ENCODE data around the gene RNASET2. TPM values are rescaled to one million over a fixed set of nuclear protein-coding genes. Genes with fewer than 3 reads are reported as not detected.
"Not testable (repeated sequence)": the region's sequence is repeated elsewhere in the genome, so short reads cannot be mapped to it uniquely, and the experiment has no call there.

RNASET2 gene
- total RNA-seq, 1 donor from 2014 or later, result 135 TPM

DNA sequence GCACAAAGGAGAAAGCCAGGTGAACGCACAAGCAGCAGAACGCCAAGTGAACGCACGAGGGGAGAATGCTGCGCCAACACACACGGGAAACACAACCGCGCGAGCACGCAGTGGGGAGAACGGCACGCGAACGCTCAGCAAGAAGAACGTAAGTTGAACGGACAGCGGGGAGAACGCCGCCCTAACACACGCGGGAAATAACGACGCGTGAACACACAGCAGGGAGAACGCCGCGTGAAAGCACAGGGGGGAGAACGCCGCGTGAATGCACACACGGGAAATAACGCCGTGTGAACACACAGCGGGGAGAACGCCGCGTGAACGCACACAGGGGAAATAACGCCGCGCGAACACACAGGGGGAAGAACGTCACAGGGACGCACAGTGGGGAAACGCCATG is 54.7 kb downstream of the RNASET2 start:
- POLR2A ChIA-PET, result no interaction called here
- Mint-ChIP-seq H3K4me1 (peaks cover 18% of the 10 kb centered on the region), H3K4me3 (no peak overlapping the region), H3K9me3 (peaks cover 7% of the 10 kb centered on the region), H3K36me3 (ENCODE audit: low read depth) (peaks cover 5% of the 10 kb centered on the region), H3K27me3 (no peaks in the 10 kb centered on the region), H3K27ac (no peak overlapping the region)
- DNase-seq (no peak), ATAC-seq (ENCODE audit: low read depth) (no peak)
- TF ChIP-seq, protein P1, sequence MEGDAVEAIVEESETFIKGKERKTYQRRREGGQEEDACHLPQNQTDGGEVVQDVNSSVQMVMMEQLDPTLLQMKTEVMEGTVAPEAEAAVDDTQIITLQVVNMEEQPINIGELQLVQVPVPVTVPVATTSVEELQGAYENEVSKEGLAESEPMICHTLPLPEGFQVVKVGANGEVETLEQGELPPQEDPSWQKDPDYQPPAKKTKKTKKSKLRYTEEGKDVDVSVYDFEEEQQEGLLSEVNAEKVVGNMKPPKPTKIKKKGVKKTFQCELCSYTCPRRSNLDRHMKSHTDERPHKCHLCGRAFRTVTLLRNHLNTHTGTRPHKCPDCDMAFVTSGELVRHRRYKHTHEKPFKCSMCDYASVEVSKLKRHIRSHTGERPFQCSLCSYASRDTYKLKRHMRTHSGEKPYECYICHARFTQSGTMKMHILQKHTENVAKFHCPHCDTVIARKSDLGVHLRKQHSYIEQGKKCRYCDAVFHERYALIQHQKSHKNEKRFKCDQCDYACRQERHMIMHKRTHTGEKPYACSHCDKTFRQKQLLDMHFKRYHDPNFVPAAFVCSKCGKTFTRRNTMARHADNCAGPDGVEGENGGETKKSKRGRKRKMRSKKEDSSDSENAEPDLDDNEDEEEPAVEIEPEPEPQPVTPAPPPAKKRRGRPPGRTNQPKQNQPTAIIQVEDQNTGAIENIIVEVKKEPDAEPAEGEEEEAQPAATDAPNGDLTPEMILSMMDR (IDR thresholded peaks at IDR 0.05), result no peak
- CTCF ChIA-PET, result no interaction called here
- intact Hi-C loops (cut with micrococcal nuclease), result no loop called here

DNA sequence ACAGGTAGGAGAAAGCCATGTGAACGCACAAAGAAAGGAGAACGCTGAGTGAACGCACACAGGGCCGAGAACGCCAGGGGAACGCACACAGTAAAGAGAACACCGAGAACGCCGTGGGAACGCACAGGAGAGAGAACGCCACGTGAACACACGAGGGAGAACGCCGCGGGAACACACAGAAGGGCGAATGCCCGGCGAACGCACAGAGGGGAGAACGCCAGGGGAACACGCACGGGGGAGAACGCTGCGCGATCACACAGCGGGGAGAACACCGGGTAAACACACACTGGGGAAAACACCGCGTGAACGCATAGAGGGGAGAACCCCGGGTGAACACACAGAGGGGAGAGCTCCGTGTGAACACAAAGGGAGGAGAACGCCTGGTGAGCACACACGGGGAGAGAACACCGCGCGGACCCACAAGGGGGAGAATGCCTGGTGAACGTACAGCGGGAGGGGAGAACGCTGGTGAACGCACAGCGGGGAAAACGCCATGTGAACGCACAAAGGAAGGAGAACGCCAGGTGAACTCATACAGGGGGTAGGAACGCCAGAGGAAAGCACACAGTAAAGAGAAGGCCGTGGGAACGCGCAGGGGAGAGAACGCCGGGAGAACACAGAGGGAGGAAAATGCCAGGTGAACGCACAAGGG is 55.3 kb downstream of the RNASET2 start:
- ChIA-PET POLR2A (no interaction called here), CTCF (no interaction called here)
- H3K36me3 Mint-ChIP-seq (ENCODE audit: low read depth), result peaks cover 5% of the 10 kb centered on the region
- intact Hi-C loops (cut with micrococcal nuclease), result no loop called here
- no peak overlapping the region for H3K4me3 Mint-ChIP-seq
- H3K9me3 Mint-ChIP-seq, result peaks cover 7% of the 10 kb centered on the region
- ATAC-seq (ENCODE audit: low read depth) (no peak), DNase-seq (no peak)
- TF ChIP-seq, protein P1 (IDR thresholded peaks at IDR 0.05), result no peak
- H3K4me1 Mint-ChIP-seq, result peaks cover 14% of the 10 kb centered on the region
- H3K27ac Mint-ChIP-seq, result no peak overlapping the region
- H3K27me3 Mint-ChIP-seq, result no peaks in the 10 kb centered on the region

DNA sequence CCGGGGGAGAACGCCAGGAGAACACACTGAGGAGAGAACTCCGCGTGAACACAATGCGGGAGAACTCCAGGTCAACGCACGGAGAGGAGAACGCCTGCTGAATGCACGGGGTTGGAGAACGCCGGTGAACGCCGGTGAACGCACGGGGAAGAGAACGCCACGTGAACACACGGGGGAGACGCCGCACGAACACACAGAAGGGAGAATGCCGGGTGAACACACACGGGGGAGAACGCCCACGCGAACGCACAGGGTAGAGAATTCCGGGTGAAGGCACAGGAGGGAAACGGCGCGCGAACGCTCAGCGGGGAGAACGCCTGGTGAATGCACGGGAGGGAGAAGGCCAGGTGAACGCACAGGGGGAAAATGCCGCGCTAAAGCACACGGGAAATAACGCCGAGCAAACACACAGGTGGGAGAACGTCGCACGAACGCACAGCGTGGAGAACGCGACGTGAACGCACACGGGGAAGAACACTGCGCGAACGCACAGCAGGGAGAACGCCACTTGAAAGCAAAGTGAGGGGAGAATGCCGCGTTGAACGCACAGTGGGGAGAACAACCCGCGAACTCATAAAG is 56.1 kb downstream of the RNASET2 start:
- H3K4me1 Mint-ChIP-seq, result peaks cover 13% of the 10 kb centered on the region
- DNase-seq (no peak), ATAC-seq (ENCODE audit: low read depth) (no peak)
- peaks cover 4% of the 10 kb centered on the region for H3K36me3 Mint-ChIP-seq (ENCODE audit: low read depth)
- POLR2A ChIA-PET, result no interaction called here
- H3K9me3 Mint-ChIP-seq, result peaks cover 7% of the 10 kb centered on the region
- CTCF ChIA-PET, result no interaction called here
- no peaks in the 10 kb centered on the region for H3K27me3 Mint-ChIP-seq
- intact Hi-C loops (cut with micrococcal nuclease), result no loop called here
- no peak overlapping the region for H3K27ac Mint-ChIP-seq
- H3K4me3 Mint-ChIP-seq, result no peak overlapping the region
- TF ChIP-seq, protein P1 (IDR thresholded peaks at IDR 0.05), result no peak

DNA sequence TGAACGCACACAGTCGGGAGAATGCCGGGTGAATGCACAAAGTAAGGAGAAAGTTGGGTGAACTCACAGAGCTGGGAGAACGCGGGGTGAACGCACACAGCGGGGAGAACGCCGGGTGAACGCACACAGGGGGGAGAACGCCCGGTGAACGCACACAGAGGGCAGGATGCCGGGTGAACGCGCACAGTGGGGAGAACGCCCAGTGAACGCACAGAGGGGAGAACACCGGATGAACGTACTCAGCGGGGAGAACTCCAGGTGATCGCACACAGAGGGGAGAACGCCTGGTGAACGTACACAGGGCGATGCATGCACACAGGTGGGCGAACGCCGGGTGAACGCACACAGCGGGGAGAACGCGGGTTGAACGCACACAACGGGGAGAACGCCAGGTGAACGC is 57.4 kb downstream of the RNASET2 start:
- Mint-ChIP-seq H3K4me1 (peaks cover 4% of the 10 kb centered on the region), H3K9me3 (peaks cover 7% of the 10 kb centered on the region), H3K27ac (no peak overlapping the region), H3K36me3 (ENCODE audit: low read depth) (peaks cover 1% of the 10 kb centered on the region), H3K27me3 (no peaks in the 10 kb centered on the region), H3K4me3 (no peak overlapping the region)
- ChIA-PET CTCF (no interaction called here), POLR2A (no interaction called here)
- ATAC-seq (ENCODE audit: low read depth) (no peak), DNase-seq (no peak)
- intact Hi-C loops (cut with micrococcal nuclease), result no loop called here
- TF ChIP-seq, protein P1 (IDR thresholded peaks at IDR 0.05), result no peak

DNA sequence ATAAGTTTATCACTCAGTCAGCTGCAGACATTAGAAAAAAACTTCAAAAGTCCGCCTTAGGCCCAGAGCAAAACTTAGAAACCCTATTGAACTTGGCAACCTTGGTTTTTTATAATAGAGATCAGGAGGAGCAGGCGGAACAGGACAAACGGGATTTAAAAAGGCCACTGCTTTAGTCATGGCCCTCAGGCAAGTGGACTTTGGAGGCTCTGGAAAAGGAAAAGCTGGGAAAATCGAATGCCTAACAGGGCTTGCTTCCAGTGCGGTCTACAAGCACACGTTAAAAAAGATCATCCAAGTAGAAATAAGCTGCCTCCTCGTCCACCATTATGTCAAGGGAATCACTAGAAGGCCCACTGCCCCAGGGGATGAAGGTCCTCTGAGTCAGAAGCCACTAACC is 61.7 kb downstream of the RNASET2 start:
- ATAC-seq (ENCODE audit: low read depth); H3K4me1 Mint-ChIP-seq; CTCF ChIA-PET; H3K27me3 Mint-ChIP-seq; H3K27ac Mint-ChIP-seq; H3K9me3 Mint-ChIP-seq; DNase-seq; intact Hi-C loops (cut with micrococcal nuclease); H3K4me3 Mint-ChIP-seq; POLR2A ChIA-PET: not testable (repeated sequence)
- H3K36me3 Mint-ChIP-seq (ENCODE audit: low read depth), result peaks cover 19% of the 10 kb centered on the region

DNA sequence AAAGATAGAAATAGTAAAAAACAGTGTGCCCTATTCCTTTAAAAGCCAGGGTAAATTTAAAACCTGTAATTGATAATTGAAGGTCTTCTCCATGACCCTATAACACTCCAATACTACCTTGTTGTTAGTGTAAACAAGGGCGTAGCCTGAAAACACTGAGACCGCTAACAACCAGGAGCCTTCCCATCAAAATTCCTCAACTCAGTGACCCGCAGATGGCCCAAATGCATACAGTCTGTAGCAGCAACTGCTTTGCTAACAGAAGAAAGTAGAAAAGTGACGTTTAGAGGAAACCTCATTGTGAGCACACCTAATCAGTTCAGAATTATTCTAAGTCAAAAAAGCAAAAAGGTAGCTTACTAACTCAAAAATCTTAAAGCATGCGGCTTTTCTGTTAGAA is 63.9 kb downstream of the RNASET2 start:
- POLR2A ChIA-PET; H3K4me3 Mint-ChIP-seq; H3K9me3 Mint-ChIP-seq; H3K4me1 Mint-ChIP-seq; DNase-seq; H3K27me3 Mint-ChIP-seq; CTCF ChIA-PET; intact Hi-C loops (cut with micrococcal nuclease); H3K27ac Mint-ChIP-seq; ATAC-seq (ENCODE audit: low read depth): not testable (repeated sequence)
- H3K36me3 Mint-ChIP-seq (ENCODE audit: low read depth), result peaks cover 27% of the 10 kb centered on the region

DNA sequence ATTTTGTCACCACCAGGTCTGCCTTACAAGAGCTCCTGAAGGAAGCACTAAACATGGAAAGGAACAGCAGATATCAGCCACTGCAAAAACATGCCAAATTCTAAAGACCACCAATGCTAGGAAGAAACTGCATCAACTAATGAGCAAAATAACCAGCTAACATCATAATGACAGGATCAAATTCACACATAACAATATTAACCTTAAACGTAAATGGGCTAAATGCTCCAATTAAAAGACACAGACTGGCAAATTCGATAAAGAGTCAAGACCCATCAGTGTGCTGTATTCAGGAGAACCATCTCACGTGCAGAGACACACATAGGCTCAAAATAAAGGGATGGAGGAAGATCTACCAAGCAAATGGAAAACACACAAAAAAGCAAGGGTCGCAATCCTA is 69.6 kb downstream of the RNASET2 start:
- ATAC-seq (ENCODE audit: low read depth); H3K9me3 Mint-ChIP-seq; DNase-seq; POLR2A ChIA-PET; H3K27me3 Mint-ChIP-seq; H3K27ac Mint-ChIP-seq; H3K4me3 Mint-ChIP-seq; CTCF ChIA-PET; H3K4me1 Mint-ChIP-seq; intact Hi-C loops (cut with micrococcal nuclease): not testable (repeated sequence)
- H3K36me3 Mint-ChIP-seq (ENCODE audit: low read depth), result peaks cover 31% of the 10 kb centered on the region

DNA sequence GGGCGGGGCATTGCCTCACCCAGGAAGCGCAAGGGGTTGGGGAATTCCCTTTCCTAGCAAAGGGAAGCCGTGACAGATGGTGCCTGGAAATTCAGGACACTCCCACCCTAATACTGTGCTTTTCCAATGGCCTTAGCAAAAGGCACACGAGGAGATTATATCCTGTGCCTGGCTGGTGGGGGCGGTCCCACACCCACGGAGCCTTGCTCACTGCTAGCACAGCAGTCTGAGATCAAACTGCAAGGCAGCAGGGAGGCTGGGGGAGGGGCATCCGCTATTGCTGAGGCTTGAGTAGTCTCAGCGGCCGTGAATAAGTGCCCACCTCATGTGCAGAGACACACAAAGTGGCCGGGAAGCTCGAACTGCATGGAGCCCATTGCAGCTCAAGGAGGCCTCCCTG is 71.4 kb downstream of the RNASET2 start:
- H3K4me3 Mint-ChIP-seq; CTCF ChIA-PET; ATAC-seq (ENCODE audit: low read depth); H3K27ac Mint-ChIP-seq; POLR2A ChIA-PET; H3K27me3 Mint-ChIP-seq; H3K9me3 Mint-ChIP-seq; intact Hi-C loops (cut with micrococcal nuclease); DNase-seq; H3K4me1 Mint-ChIP-seq: not testable (repeated sequence)
- H3K36me3 Mint-ChIP-seq (ENCODE audit: low read depth), result peaks cover 27% of the 10 kb centered on the region

Data from activated B cell treated with CpG ODN at 0.5 μM for 24 hours (primary cell).